HG02885 (cell line): ENCODE data around the gene RIPOR1.

Experiments used
- ATAC-seq: cut with Tn5 transposase; IDR thresholded peaks from one replicate; pipeline ENCODE4 v1.9.1; 2021; ENCODE audit warnings: mild to moderate bottlenecking; ENCODE audit not compliant: unreplicated experiment, poor library complexity

The RIPOR1 gene

DNA sequence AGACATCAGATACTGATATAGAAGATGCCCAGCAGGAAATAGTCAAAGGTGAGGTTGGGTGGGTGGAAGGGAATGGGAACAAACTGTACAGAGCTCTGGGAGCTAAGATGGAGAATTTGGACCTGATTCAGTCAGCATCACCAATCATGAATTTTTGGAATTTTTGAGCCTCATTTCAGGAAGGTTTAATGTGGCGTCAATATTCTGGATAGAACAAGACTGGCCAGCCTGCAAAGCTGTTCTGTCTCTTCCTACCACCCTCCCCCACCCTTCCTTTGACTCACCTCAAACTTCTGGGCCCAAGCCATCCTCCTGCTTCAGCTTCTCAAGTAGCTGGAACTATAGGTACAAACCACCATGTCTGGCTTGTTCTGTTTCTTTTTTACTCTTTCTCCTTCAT is 66.3 kb downstream of the RIPOR1 start:
- ATAC-seq = no peak
